Middle frontal gyrus (tissue), 1 donor: ENCODE results near the gene PPP6R1.

Experiments used
- DNase-seq: peaks from one replicate; pipeline ENCODE4 v3.0.0-alpha.2; 2015; ENCODE audit warnings: low spot score; ENCODE audit errors: extremely low spot score

PPP6R1 gene

DNA sequence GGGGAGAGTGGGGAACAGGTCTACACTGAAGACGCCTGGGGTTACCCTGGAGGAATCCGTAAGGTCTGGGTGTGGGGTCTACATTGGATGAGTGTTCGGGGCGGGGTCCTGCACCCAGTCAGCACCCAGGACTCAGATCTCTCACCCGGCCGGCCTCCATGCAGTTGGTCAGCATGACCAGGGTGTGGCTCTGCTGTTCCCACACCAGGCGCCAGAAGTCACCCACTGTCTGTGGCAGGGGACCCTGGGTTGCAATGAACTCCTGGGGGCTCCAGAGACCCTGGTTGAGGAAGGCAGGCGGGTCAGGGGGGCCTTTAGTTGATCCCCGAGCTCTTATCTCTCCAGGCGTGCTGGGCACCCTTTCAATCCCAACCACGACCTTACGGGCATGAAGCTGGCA is 72.7 kb downstream of the PPP6R1 start:
- no peak for DNase-seq

DNA sequence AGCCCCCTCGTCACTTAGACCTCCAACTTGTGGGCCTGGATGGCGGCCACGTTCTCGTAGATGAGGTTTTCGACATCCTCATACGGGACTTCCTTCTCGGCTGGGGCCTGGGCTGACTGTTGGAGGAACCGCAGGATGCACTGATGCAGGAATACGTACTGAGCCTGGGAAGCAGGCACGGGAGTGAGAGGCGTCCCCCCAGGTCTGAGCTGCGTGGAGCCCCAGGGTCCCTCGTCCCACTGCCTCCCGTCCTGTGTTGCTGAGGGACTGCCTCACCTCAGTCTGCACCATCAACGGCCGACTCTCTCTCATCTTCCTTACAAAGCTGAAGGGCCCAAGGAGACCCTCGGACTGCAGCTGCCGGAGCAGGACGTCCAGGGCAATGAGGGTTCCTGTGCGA is 77.1 kb downstream of the PPP6R1 start:
- no peak for DNase-seq
